NCI-H2196 treated with DMSO at 0.1 percent for 48 hours (cell line): ENCODE data around the gene TMEFF2.

Experiments used
- DNase-seq: peaks from one replicate; lab custom pipeline; 2025; ENCODE audit not compliant: unreplicated experiment; lab: John Stamatoyannopoulos, UW

TMEFF2 gene

DNA sequence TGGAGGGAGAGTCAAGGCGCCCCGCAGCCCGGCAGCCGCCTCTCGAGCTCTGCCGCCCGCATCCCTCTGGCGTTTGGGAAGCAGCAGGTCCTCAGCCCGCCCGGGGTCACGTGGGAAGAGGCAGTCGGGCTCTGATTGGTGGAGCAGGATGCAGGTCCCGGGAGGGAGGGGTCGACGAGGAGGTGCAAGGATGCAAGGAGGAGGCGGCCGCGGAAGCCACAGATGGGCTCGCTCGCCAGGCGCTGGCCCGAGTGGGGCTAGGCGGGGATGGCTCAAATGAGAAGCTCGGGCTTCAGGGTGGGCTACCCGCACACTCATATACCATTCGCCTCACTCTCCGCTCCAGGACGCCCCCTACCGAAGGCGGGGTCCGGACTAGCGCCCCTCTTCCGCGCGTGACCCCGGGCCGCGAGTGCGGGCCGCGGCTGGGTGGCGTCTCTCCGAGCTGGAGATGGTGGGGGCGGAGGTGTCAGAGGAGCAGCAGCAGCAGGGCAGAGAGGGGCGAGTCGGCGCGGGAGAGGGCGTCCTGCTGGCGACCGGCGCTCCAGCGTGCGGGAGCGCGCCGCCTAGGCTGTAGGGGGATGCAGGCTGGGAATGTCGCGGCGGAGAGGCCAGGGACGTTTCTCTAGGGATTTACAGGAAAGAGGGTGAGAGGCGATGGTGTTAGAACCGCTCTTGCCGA lies at the start of gene TMEFF2:
TSS of gene TMEFF2 (minus strand) at position 68 of the 682 bp plus-strand sequence. CDS start 409 bp downstream, outside the sequence.
- no peak for DNase-seq

GRCh38 chr2:192243488-192243887 lies 48.8 kb upstream of the TMEFF2 start:
- no peak for DNase-seq

DNA sequence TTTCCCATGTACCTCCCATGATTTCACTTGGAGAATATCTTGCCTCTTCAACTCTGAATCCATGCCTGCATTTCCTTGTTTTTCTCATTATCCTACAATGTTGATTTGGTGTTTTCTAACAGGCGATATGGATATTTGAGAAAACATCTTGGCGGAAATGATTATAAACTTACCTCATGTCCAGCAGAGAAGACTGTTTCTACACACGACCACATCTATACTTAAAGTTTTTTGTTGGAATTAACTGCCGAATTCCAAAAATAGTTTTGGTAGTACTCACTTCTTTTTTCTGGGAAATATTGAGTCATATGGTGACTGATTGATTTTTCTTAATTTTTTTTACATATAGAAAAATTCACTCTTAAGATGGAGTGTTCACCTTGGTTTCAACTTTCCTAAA lies 41.4 kb upstream of the TMEFF2 start:
- no peak for DNase-seq

- DNase-seq: no peak
Observed at GRCh38 chr2:192230889-192231453, 36.2 kb upstream of the TMEFF2 start.

DNA sequence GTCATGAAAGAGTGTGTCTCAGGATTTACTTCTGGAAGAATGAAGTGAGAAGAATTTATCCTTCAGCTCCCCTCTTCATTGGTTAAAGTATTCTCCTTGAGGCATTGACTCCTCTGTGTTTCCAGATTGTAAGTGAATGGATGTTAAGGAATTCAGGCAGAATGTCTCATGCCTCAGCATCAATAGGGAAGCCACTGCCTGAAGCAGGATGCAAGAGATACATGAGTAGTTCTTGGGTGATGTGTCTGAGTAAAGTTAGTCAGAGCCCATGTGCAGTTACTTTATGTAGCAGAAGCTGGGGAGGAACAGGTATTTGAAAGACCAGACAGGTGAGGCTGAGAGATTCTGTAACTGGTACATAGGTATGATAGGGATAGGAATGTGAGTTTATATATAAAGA lies 34.0 kb upstream of the TMEFF2 start:
- no peak for DNase-seq

DNA sequence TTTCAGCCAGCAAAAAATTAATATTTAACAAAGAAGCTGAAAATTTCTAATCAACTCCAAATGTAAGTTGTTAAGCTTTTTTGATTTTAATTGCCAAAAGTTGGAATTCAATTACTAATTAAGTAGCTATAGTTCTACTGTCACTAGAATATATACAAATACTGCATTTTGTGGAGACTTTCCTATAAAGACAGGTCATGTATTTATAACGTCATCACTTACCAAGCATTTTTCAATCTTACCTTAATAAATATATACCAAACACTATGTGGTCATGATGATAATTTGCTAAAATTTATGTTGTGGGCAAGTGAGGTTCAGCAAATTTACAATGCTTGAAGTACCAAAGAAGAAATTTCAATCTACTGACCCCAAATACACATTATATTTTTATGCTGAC lies 24.2 kb upstream of the TMEFF2 start:
- DNase-seq: no peak

GRCh38 chr2:192218377-192218776 lies 23.6 kb upstream of the TMEFF2 start:
- no peak for DNase-seq

DNA sequence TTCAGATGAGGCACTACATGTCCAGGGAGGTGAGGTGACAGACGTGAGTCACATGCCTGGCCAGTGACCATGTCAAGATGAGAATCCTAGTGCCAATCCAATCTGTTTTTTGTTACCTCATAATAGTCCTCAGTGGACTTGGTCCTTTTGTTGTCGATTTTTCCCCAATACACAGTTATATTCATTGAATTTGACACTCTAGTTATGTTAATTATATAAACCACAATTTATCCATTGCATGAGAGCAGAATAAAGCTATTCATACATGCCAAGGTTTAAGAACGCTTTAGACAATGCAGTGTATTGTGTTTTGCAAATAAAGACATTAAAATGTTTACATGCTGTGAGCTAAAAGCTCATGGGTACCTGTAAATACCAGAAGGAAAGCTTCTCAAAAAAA lies 21.6 kb upstream of the TMEFF2 start:
- no peak for DNase-seq

- DNase-seq: no peak
Observed at GRCh38 chr2:192215096-192215877, 20.6 kb upstream of the TMEFF2 start.

DNA sequence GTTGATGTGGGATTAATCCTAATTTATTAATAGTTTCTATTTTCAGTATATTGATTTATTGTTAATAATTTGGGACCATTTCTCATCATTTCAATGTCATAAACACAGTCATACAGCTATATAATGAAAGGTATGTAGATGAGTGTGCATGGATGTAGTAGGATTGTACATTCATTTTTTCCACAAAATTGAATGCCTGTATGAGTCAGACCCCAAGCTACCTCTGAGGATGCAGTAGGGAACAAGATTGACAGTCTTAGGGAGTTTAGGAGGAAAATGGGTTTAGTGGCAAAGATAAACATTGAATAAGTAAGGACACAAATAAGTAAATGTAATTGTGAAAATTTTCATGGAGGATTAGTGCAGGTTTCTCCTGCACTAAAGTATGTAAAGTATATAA lies 14.1 kb upstream of the TMEFF2 start:
- DNase-seq: no peak

GRCh38 chr2:192206399-192206798 lies 11.7 kb upstream of the TMEFF2 start:
- no peak for DNase-seq

DNA sequence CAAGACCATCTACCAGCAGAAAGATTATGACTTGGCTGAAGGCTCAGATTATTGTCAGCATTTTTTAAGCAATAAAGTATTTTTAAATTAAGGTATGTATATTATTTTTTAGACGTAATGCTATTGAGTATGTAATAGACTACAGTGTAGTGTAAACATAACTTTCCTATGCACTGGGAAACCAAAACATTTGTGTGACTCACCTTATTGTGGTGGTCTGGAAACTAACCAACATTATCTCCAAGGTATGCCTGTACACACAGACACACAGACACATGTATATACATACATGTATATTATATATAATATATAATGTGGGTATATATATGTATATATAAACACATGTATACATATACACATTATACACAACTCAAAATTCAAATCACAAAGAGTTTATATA lies 9.1 kb upstream of the TMEFF2 start:
- DNase-seq: no peak

DNA sequence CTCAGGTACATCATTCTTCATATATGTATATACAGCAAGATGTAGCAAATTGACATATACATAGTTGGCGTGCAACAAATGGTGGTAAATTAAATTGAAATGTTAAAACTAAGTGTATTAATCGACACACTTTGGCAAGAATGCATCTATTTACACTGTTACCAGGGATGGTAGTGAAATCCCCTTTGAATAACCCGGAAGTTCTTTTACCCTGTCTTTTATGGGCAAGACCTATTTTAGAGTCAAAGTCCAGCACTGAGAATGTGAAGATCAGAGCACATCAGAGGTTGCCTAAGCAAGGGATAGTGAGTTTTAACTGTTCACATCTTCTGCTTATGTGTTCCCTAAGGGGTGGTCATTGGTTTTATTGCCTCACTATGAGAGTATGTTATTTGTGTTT lies 7.6 kb upstream of the TMEFF2 start:
- DNase-seq: no peak

- DNase-seq: no peak
Observed at GRCh38 chr2:192201116-192201515, 6.4 kb upstream of the TMEFF2 start.

- no peak for DNase-seq
Observed at GRCh38 chr2:192197357-192197756, 2.6 kb upstream of the TMEFF2 start.

DNA sequence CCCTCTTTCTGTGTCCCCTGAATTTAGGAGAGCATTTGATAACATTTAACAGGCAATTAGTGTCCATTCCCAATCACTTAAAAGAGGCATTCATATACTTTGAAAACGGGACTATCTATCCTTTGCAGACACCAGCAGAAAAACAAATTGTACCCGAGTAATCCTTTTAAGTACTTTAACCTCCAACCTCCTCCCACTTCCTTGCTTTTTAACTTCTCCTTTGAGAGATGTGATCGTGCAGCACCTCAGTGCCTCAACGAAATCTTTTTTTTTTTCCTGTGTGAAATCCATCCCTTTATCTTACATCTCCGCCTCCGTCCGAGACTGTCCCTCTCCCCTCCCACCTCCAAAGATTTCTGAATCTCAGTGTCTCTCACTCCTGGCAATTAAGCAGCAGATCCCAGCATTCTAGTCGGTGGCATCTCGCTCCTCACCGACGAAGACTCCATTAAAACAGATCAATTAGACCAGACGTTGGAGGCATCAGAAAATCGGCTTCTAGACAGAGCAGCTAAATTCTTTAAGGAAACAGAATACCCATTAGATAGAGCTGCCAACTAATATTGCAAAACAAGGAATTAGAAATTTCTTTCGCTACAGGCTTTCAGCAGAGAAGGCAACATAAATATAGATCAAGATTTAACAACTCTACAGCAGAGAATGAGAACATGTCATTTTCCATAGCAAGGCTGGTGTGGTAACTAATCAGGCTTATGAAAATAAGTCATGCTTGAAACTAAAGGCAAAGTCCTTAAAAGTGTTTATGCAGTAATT lies 1.9 kb upstream of the TMEFF2 start:
- no peak for DNase-seq

DNA sequence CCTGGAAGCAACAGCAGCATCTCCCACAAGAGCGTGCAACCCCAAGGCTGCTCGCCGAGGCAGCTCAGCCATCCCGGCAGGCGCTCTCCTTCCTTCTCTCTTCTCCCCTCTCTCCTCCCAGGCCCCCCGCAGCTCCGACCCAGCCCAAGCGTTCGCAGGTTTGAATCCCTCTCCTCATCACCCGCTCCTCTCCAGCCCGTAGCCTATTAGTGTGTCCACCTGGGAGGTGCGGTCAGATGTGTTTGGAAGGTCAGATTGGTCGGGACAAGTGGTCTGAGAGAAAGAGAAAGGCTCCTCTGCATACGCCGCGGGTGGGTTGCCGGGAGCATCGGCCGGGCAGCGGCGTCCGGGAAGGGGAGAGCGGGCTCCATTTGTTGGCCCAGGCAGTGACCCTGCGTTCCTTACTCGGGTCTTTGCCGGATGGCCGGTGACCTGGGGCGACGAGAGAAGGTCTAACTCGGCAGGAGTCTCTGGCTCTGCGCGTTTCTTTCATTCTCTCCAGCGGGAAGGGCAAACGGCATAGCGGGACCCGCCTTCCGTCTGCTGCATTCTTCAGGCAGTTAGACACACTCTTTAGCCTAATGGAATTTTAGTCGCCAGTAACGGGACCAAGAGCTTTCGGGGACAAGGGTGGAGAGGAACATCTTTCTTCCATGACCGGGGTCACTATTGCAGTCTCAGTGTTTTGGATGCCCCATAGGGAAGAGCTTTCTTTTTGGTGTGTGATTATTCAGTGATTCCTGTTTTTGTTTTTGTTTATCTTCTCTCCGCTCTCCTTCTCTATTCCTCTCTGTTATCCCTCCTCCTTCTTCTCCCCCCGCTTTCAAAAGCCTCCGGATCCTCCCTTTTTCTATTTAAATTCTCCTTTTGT lies 1.1 kb upstream of the TMEFF2 start:
- no peak for DNase-seq

- no peak for DNase-seq
Observed at GRCh38 chr2:192194265-192194865, 368 bp downstream of the TMEFF2 start.

- DNase-seq: no peak
Observed at GRCh38 chr2:192190474-192190873, 4.3 kb downstream of the TMEFF2 start.

DNA sequence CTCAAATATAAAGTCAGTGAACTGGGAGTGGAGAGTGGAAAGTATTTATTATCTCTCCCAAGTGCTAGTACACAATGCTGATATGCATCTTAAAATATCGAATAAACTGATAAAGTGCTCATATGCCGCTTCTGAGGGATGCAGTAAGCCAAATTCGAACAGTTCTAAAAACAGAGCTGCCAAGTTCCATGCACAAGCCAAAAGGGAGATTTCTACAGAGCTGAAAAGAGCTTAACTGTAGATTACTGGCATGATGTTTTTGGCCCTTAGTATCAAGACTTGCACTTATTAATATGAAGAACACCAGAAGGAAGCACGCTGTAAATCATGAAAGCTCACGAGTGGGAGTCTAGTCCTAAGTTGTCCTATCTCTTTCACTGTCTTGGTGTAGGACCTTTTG lies 7.9 kb downstream of the TMEFF2 start:
- DNase-seq: no peak
